Motor neuron (in vitro differentiated cells): ENCODE measurements around the gene S100A13. TPM values are rescaled to one million over a fixed set of nuclear protein-coding genes. Genes with fewer than 3 reads are reported as not detected.

ENCODE experiments used
- ATAC-seq, 8 experiments: fragments of 200-7000 bp; cut with Tn5 transposase; replicated peaks in 6 of 8; 2 replicates each; pipeline ENCODE4 v1.8.0; 2021; ENCODE audit warnings: mild to moderate bottlenecking in 8 of 8, moderate library complexity in 8 of 8
- H3K27ac ChIP-seq, 2 donors: fragments of 250-450 bp; sonication (Bioruptor Pico); 2 replicates each; pipeline ENCODE4 v1.9.0; 2021; ENCODE audit warnings: antibody characterized with exemption in 2 of 2, mild to moderate bottlenecking in 2 of 2, moderate library complexity in 1 of 2
- H3K4me1 ChIP-seq, 2 donors: fragments of 250-450 bp; sonication (Bioruptor Pico); replicated peaks in 1 of 2; 2 replicates each; pipeline ENCODE4 v1.6.1; 2021; ENCODE audit warnings: antibody characterized with exemption in 2 of 2, mild to moderate bottlenecking in 2 of 2, moderate library complexity in 1 of 2
- H3K4me3 ChIP-seq, 5 donors: fragments of 250-450 bp; sonication (Bioruptor Pico); 2 replicates each; pipeline ENCODE4 v1.9.0; 2021; ENCODE audit warnings: antibody characterized with exemption in 5 of 5, mild to moderate bottlenecking in 5 of 5, moderate library complexity in 4 of 5
- WGBS, 10 experiments: fragments of 450-650 bp; shearing (Covaris generic); methylation state at CpG; one replicate each; pipeline ENCODE4 v1.0.0; 2022; 5-methylcytosine and 5-hydroxymethylcytosine counted together
- in situ Hi-C, 9 experiments: fragments of 400-800 bp; cut with MboI; loops; one replicate each; pipeline ENCODE4 v1.15.0; 2021; ENCODE audit warnings: low sequenced_read_pairs in 9 of 9, low pct_unique_long_range_greater_than_20kb in 2 of 9; ENCODE audit not compliant: unreplicated experiment in 9 of 9
- total RNA-seq, 8 experiments: library from RNA; unstranded; fragments of 300-600 nt; gene quantifications; 2 replicates each; pipeline versions ENCODE4 v1.2.3 to v1.2.4, GENCODE V29; 2022

The S100A13 gene
- total RNA-seq, 8 experiments from 2014 or later, result 44.1 to 224 (median 59.6) TPM

- in situ Hi-C loops, result no loop called here
- peaks cover 8 to 9% of the 10 kb centered on the region in 2 donors for H3K4me1 ChIP-seq
- 27 to 95% (median 68%) methylated on average over 2 to 6 of the region's 6 CpGs; no CpG with 5 or more reads in 4 of the 10 experiments for WGBS, 10 experiments
- no peak overlapping the region for H3K4me3 ChIP-seq
- no peak overlapping the region for H3K27ac ChIP-seq
- ATAC-seq, result peak in 6 of 8 experiments; percentile 65 to 95 (median 76)
Measured at GRCh38 chr1:153617663-153618062, 9.6 kb downstream of the S100A13 start.

GRCh38 chr1:153616917-153617311 is 10.4 kb downstream of the S100A13 start:
- H3K4me3 ChIP-seq, result no peak overlapping the region
- no peak for ATAC-seq
- in situ Hi-C loops, result no loop called here
- WGBS, 10 experiments, result 40 to 90% (median 60%) methylated on average over 1 to 3 of the region's 5 CpGs; no CpG with 5 or more reads in 2 of the 10 experiments
- H3K27ac ChIP-seq, result no peak overlapping the region
- peaks cover 12 to 17% of the 10 kb centered on the region in 2 donors for H3K4me1 ChIP-seq

- Histone ChIP-seq H3K4me3 (no peak within 1 kb of the TSS), H3K27ac (no peak within 1 kb of the TSS), H3K4me1 (peaks cover 10 to 23% of the 10 kb centered on the region in 2 donors)
- in situ Hi-C loops, result no loop called here
- WGBS, 10 experiments, result 60 to 74% (median 72%) methylated on average over 2 to 4 of the region's 10 CpGs; no CpG with 5 or more reads in 7 of the 10 experiments
- ATAC-seq, result peak in 2 of 8 experiments; percentile 11
Measured at GRCh38 chr1:153616144-153616916, 11.0 kb downstream of the S100A13 start, which contains the start of gene S100A14. S100A14 (minus strand) TSS chr1:153616325; CDS start chr1:153615858, 467 bp downstream.

GRCh38 chr1:153615406-153615805 is 11.9 kb downstream of the S100A13 start:
- no peak overlapping the region for H3K27ac ChIP-seq
- peaks cover 10 to 23% of the 10 kb centered on the region in 2 donors for H3K4me1 ChIP-seq
- no peak for ATAC-seq
- H3K4me3 ChIP-seq, result no peak overlapping the region
- 50% methylated on average over 1 of the region's 2 CpGs; no CpG with 5 or more reads in 9 of the 10 experiments for WGBS, 10 experiments
- in situ Hi-C loops, result no loop called here

- WGBS, 10 experiments, result 90 to 100% (median 100%) methylated on average over 1 to 4 of the region's 7 CpGs; no CpG with 5 or more reads in 7 of the 10 experiments
- no peak overlapping the region for H3K27ac ChIP-seq
- ATAC-seq, result no peak
- H3K4me3 ChIP-seq, result no peak overlapping the region
- H3K4me1 ChIP-seq, result peaks cover 10 to 23% of the 10 kb centered on the region in 2 donors
- in situ Hi-C loops, result no loop called here
Measured at GRCh38 chr1:153614906-153615305, 12.4 kb downstream of the S100A13 start.

GRCh38 chr1:153614189-153614900 is 13.0 kb downstream of the S100A13 start:
- peaks cover 10 to 27% of the 10 kb centered on the region in 2 donors for H3K4me1 ChIP-seq
- in situ Hi-C loops, result no loop called here
- no peak for ATAC-seq
- no peak overlapping the region for H3K4me3 ChIP-seq
- WGBS, 10 experiments, result 33 to 100% (median 88%) methylated on average over 1 of the region's 2 CpGs; no CpG with 5 or more reads in 7 of the 10 experiments
- H3K27ac ChIP-seq, result no peak overlapping the region

- peaks cover 18 to 36% of the 10 kb centered on the region in 2 donors for H3K4me1 ChIP-seq
- in situ Hi-C loops, result no loop called here
- no peak overlapping the region for H3K27ac ChIP-seq
- H3K4me3 ChIP-seq, result no peak overlapping the region
- no peak for ATAC-seq
- WGBS, 10 experiments, result 83 to 100% (median 90%) methylated on average over 1 to 4 of the region's 5 CpGs; no CpG with 5 or more reads in 5 of the 10 experiments
Measured at GRCh38 chr1:153613406-153613805, 13.9 kb downstream of the S100A13 start.

- peak; percentile 13 to 65 (median 57) for ATAC-seq
- 0 to 25% methylated on average over 1 to 3 of the region's 9 CpGs; no CpG with 5 or more reads in 8 of the 10 experiments for WGBS, 10 experiments
- H3K27ac ChIP-seq, result no peak within 1 kb of the TSS
- peaks cover 18 to 42% of the 10 kb centered on the region in 2 donors for H3K4me1 ChIP-seq
- in situ Hi-C loops, result no loop called here
- H3K4me3 ChIP-seq, result peak within 1 kb of the TSS in 2 of 5 donors; percentile 1 to 21
Measured at GRCh38 chr1:153612755-153613331, 14.5 kb downstream of the S100A13 start, which contains the start of gene S100A16. S100A16 (minus strand) TSS chr1:153613137; CDS start chr1:153608151, 4,986 bp downstream.

- H3K4me1 ChIP-seq, result peaks cover 18 to 42% of the 10 kb centered on the region in 2 donors
- ATAC-seq, result peak in 6 of 8 experiments; percentile 1 to 30 (median 14)
- H3K27ac ChIP-seq, result no peak overlapping the region
- in situ Hi-C loops, result no loop called here
- H3K4me3 ChIP-seq, result peak overlapping the region in 1 of 5 donors; percentile 21
- WGBS, 10 experiments, result 0 to 41% (median 31%) methylated on average over 1 to 8 of the region's 11 CpGs; no CpG with 5 or more reads in 6 of the 10 experiments
Measured at GRCh38 chr1:153612111-153612754, 15.1 kb downstream of the S100A13 start.

- WGBS, 10 experiments, result 29 to 100% (median 100%) methylated on average over 1 of the region's 1 CpG; no CpG with 5 or more reads in 2 of the 10 experiments
- no peak overlapping the region for H3K4me3 ChIP-seq
- in situ Hi-C loops, result no loop called here
- no peak for ATAC-seq
- H3K27ac ChIP-seq, result no peak overlapping the region
- peaks cover 18 to 42% of the 10 kb centered on the region in 2 donors for H3K4me1 ChIP-seq
Measured at GRCh38 chr1:153611356-153611755, 15.9 kb downstream of the S100A13 start.

- peaks cover 18 to 42% of the 10 kb centered on the region in 2 donors for H3K4me1 ChIP-seq
- 86% methylated on average over 1 of the region's 7 CpGs; no CpG with 5 or more reads in 9 of the 10 experiments for WGBS, 10 experiments
- in situ Hi-C loops, result no loop called here
- H3K27ac ChIP-seq, result no peak overlapping the region
- no peak overlapping the region for H3K4me3 ChIP-seq
- no peak for ATAC-seq
Measured at GRCh38 chr1:153610811-153611301, 16.4 kb downstream of the S100A13 start.

GRCh38 chr1:153610334-153610733 is 17.0 kb downstream of the S100A13 start:
- peaks cover 18 to 42% of the 10 kb centered on the region in 2 donors for H3K4me1 ChIP-seq
- H3K27ac ChIP-seq, result no peak overlapping the region
- no peak for ATAC-seq
- 20 to 87% (median 50%) methylated on average over 1 to 3 of the region's 4 CpGs; no CpG with 5 or more reads in 3 of the 10 experiments for WGBS, 10 experiments
- H3K4me3 ChIP-seq, result no peak overlapping the region
- in situ Hi-C loops, result no loop called here
